HepG2 (cell line): ENCODE data around the gene PROM2.

Source experiments
- ATF7 ChIP-seq, 2 experiments: fragments of 450-650 bp in 1 of 2; sonication (generic) in 1 of 2; formaldehyde crosslinking in 1 of 2; IDR thresholded peaks; 2 replicates each; pipeline versions ENCODE4 v1.4.0 to v1.6.1; 2016 to 2020; ENCODE audit warnings: antibody characterized with exemption in 1 of 2, mild to moderate bottlenecking in 1 of 2, missing genetic modification reagents in 1 of 2
- CEBPB ChIP-seq: IDR thresholded peaks from 2 replicates; pipeline ENCODE4 v1.6.1; 2011; ENCODE audit warnings: low read depth, low read length, improper control_type of control experiment, borderline replicate concordance
- CTCF ChIP-seq: sonication (generic); formaldehyde crosslinking; IDR thresholded peaks from 2 replicates; pipeline ENCODE4 v1.5.0; 2020; ENCODE audit warnings: mild to moderate bottlenecking, missing genetic modification reagents, moderate library complexity
- FOXK1 ChIP-seq: sonication (generic); formaldehyde crosslinking; IDR thresholded peaks from 2 replicates; pipeline ENCODE4 v1.4.0; 2020; ENCODE audit warnings: low read depth, missing genetic modification reagents, borderline replicate concordance
- HDAC2 ChIP-seq: sonication (generic); formaldehyde crosslinking; IDR thresholded peaks from 2 replicates; pipeline ENCODE4 v1.4.0; 2020; ENCODE audit warnings: missing genetic modification reagents
- MLXIP ChIP-seq: sonication (generic); formaldehyde crosslinking; IDR thresholded peaks from 2 replicates; pipeline ENCODE4 v1.9.0; 2021; ENCODE audit warnings: missing genetic modification reagents, borderline replicate concordance
- MTA1 ChIP-seq: sonication (generic); formaldehyde crosslinking; IDR thresholded peaks from 2 replicates; pipeline ENCODE4 v1.4.0; 2020; ENCODE audit warnings: missing genetic modification reagents, mild to moderate bottlenecking, borderline replicate concordance
- POLR2A ChIP-seq, 2 experiments: IDR thresholded peaks; 2 replicates each; pipeline ENCODE4 v1.6.1; 2011; ENCODE audit warnings: low read depth in 2 of 2, low read length in 2 of 2, mild to moderate bottlenecking in 1 of 2, moderate library complexity in 1 of 2; ENCODE audit not compliant: insufficient read depth in 1 of 2
- PRDM10 ChIP-seq: sonication (generic); formaldehyde crosslinking; IDR thresholded peaks from 2 replicates; pipeline ENCODE4 v1.4.0; 2020; ENCODE audit warnings: low read depth, missing genetic modification reagents
- SP4 ChIP-seq: sonication (generic); formaldehyde crosslinking; IDR thresholded peaks from 2 replicates; pipeline ENCODE4 v1.8.1; 2023; ENCODE audit warnings: mild to moderate bottlenecking, missing genetic modification reagents
- ZMAT3 ChIP-seq: sonication (generic); formaldehyde crosslinking; conservative IDR thresholded peaks from 2 replicates; pipeline ENCODE4 v1.7.0; 2021; ENCODE audit warnings: missing genetic modification reagents
- ZNF260 ChIP-seq: sonication (generic); formaldehyde crosslinking; IDR thresholded peaks from 2 replicates; pipeline ENCODE4 v1.4.0; 2020; ENCODE audit warnings: missing genetic modification reagents, low read depth, mild to moderate bottlenecking, borderline replicate concordance
- ZSCAN25 ChIP-seq: sonication (generic); formaldehyde crosslinking; IDR thresholded peaks from 2 replicates; pipeline ENCODE4 v1.8.0; 2022; ENCODE audit warnings: mild to moderate bottlenecking, missing genetic modification reagents
- TF ChIP-seq, protein P1 (sequence below), 2 experiments: IDR thresholded peaks; 2 replicates each; pipeline ENCODE4 v1.6.1; 2011 to 2012; ENCODE audit warnings: low read length in 2 of 2, borderline replicate concordance in 1 of 2, low read depth in 1 of 2, mild to moderate bottlenecking in 1 of 2, moderate library complexity in 1 of 2

DNA sequence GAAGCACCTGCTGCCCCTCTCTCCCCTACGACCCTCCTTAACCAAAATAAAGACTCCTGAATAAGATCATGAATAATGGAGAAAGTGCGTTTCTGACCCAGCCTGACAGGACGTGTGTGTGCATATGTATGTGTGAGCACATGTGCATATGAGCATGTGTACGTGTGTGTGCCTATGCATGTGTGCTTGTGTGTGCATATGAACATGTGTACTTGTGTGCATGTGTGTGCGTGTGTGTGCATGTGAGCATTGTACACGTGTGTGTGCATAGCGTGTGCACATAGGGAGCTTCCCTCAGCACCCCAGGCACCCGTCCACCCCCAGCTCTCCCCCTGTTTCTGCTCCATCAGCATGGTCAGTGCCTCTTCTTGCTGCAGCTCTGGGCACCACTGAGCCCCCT lies 33.6 kb downstream of the PROM2 start:
- TF ChIP-seq MLXIP (CRISPR knock-in tag) (no peak), POLR2A (IDR thresholded peaks at IDR 0.05; ENCODE audit: insufficient read depth in 1 of 2, low read depth in 2 of 2, low read length in 2 of 2) (no peak), CTCF (CRISPR knock-in tag) (no peak), HDAC2 (CRISPR knock-in tag) (no peak), SP4 (no peak), ZNF260 (CRISPR knock-in tag) (no peak), ATF7 (IDR thresholded peaks at IDR 0.05) (no peak), ATF7 (CRISPR knock-in tag; IDR thresholded peaks at IDR 0.05) (no peak), ZSCAN25 (CRISPR knock-in tag) (no peak), FOXK1 (CRISPR knock-in tag) (no peak), ZMAT3 (CRISPR knock-in tag) (no peak), CEBPB (no peak), PRDM10 (CRISPR knock-in tag) (no peak), MTA1 (CRISPR knock-in tag) (no peak)
- TF ChIP-seq, protein P1, sequence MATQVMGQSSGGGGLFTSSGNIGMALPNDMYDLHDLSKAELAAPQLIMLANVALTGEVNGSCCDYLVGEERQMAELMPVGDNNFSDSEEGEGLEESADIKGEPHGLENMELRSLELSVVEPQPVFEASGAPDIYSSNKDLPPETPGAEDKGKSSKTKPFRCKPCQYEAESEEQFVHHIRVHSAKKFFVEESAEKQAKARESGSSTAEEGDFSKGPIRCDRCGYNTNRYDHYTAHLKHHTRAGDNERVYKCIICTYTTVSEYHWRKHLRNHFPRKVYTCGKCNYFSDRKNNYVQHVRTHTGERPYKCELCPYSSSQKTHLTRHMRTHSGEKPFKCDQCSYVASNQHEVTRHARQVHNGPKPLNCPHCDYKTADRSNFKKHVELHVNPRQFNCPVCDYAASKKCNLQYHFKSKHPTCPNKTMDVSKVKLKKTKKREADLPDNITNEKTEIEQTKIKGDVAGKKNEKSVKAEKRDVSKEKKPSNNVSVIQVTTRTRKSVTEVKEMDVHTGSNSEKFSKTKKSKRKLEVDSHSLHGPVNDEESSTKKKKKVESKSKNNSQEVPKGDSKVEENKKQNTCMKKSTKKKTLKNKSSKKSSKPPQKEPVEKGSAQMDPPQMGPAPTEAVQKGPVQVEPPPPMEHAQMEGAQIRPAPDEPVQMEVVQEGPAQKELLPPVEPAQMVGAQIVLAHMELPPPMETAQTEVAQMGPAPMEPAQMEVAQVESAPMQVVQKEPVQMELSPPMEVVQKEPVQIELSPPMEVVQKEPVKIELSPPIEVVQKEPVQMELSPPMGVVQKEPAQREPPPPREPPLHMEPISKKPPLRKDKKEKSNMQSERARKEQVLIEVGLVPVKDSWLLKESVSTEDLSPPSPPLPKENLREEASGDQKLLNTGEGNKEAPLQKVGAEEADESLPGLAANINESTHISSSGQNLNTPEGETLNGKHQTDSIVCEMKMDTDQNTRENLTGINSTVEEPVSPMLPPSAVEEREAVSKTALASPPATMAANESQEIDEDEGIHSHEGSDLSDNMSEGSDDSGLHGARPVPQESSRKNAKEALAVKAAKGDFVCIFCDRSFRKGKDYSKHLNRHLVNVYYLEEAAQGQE (IDR thresholded peaks at IDR 0.05; ENCODE audit: borderline replicate concordance in 1 of 2, low read depth in 1 of 2, low read length in 2 of 2) = no peak
